GM19395 (cell line): ENCODE data around the gene PCSK2.

Experiments
- ATAC-seq: cut with Tn5 transposase; IDR thresholded peaks from one replicate; pipeline ENCODE4 v1.9.1; 2021; ENCODE audit warnings: mild to moderate bottlenecking, moderate library complexity; ENCODE audit not compliant: unreplicated experiment

PCSK2 gene

DNA sequence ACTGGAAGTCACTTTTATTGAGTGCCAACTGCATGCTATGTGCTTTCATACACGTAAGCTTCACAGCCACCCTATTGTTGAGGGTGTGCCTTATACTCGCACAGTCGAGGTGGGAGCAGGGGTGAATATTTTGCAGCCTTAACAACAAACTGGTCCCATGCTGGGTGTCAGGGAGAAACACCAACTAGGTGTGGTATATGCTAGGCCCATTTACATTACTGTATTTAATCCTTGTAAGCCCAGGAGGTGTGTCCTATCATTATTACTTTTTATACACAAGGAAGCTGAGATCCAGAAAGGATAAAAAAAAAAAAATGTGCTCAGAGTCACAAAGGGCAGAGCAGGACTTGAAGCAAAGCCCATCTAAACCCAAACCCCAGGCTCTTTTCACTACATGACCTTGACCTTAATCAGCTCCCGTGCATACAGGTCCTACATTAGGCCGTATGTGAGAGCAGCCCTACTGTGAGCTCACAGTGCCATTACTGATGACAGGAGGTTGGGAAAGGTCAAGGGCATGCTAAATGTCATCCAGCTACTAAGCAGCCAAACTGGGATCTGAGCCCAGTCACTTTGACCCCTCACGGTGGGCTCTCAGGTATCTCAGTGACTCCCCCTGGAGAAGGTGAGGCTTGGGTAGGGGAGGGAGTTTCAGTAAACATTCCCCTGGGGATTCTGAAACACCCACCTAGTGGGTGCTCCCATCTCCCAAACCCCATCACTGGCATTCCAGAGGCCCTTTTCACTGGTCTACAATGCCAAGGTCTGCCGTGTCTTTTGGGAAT, 242.6 kb downstream of the PCSK2 start:
- no peak for ATAC-seq

DNA sequence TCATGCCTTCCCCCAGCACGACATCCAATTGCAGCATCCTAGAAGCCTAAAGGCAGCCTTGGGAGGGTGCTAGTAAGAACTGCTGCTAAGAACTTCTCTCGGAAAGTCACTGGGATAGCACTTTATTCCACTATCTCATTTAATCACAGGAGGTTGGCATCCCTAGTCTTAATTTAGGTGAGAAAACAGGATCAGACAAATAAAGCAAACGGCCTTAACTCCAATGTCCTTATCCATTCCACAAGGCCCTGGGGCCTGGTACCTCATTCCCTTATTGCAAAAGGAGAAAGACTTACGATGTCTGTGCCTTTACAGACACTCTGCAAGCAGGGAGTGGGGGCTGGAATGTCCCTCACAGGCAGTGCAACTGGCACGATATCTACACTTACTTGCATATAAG, 243.7 kb downstream of the PCSK2 start:
- ATAC-seq: no peak

DNA sequence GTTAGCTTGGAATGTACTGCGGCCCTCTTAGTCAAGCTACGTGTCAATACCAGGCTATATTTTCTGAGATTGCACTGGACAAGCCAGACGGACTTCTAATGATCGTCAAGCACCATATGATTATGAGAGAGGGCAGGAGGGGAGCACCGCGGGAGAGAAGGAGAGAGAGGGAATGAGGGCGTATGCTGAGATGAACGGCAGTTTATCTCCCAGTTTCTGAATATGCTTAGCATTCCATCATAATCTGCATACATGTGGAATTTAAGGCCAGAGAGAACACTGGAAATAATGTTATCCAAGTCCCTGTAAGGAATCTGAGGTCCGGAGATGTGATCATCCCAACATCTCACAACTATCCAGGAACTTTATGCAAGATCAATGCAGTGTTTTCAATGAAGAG, 244.1 kb downstream of the PCSK2 start:
- no peak for ATAC-seq

DNA sequence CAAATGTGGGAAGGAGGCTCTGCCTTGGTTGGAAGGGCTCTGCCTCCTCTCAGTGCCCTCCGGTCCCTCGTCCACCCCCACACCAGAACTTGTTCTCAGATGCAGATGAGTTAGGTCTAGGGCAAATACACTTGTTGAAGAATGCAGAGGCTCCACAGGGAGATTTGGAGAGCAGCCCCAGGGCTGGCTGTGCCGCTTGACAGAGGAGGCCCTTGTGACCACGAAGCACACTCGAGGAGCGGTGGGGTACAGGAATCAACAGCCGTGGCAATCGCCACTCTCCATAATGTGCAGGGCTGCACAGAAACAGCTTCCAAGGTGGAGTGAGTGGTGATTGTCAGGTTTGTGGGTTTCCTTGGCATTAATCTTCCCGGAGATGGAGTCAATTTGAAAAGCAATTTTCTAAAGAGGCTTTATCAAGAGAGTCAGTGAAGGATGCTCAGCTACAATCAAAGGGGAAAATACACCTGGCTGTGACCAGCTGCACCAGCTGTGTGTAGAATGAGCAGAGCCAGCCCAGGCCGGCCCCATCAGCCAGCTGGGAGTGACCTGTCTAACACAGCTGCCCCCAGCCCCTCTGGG, 244.9 kb downstream of the PCSK2 start:
- ATAC-seq: no peak

DNA sequence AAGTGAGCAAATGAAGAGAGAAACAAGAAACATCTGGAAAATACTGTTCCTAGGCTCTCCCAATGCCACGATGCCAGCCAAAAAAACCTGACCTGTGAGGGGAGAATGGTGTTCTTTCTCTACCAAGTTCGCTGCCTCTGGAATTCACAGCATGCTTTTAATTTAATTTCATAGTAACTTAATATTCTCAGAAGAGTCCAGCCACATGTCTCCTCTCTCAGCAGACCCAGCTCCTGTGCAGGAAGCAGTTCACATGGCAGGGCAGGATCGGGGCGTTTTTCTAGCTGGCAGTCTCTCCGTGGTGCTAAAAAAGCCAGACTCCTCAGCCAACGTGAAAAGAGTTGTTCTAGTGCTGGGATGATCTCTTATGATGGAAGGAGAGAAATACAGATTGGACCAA, 246.8 kb downstream of the PCSK2 start:
- ATAC-seq: no peak

DNA sequence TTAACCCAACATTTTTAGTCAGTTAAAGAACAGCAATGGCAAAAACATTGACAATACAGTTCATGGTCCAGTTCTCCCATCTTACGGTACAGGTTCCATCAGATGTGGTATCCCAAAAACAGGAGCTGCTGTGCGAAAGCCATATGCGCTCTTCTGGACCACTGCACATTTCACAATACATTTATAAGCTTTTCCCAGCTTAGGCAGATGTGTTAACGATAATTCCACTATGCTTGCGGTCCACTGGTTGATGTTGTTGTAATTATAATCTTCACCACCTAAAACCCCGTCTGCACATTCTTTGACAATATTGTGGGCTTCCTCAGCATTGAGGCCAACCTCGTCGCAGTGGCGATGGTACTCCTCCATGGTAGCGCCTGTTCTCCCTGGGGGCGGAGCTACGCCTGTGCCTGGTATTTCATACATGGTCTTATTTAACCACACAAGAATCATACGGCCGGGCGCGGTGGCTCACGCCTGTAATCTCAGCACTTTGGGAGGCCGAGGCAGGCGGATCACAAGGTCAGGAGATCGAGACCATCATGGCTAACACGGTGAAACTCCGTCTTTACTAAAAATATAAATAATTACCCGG, 252.3 kb downstream of the PCSK2 start:
- ATAC-seq: no peak

DNA sequence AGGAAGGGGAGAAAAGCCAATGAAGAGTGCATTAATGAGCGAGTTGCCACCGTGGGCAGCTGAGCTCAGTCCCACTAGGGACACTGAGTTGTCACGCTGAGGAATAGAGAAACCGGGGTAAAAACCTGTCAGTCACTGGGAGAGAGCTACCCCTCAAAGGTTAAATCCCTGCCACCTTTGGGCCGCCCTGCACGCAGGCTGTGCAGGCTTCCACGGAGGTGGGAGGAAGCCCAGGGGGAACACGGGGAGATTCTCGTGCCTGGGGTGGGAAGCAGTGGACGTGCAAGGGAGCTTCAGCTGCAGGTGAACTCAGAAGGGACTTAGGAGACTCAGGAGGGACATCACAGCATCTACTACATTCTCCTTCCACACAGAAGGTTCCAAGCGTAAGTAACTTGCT, 253.9 kb downstream of the PCSK2 start:
- no peak for ATAC-seq

DNA sequence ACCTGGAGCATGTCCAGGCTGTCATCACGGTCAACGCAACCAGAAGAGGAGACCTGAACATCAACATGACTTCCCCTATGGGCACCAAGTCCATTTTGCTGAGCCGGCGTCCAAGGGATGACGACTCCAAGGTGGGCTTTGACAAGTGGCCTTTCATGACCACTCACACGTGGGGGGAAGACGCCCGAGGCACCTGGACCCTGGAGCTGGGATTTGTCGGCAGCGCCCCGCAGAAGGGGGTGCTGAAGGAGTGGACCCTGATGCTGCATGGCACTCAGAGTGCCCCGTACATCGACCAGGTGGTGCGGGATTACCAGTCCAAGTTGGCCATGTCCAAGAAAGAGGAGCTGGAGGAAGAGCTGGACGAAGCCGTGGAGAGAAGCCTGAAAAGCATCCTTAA, 254.8 kb downstream of the PCSK2 start:
- no peak for ATAC-seq

DNA sequence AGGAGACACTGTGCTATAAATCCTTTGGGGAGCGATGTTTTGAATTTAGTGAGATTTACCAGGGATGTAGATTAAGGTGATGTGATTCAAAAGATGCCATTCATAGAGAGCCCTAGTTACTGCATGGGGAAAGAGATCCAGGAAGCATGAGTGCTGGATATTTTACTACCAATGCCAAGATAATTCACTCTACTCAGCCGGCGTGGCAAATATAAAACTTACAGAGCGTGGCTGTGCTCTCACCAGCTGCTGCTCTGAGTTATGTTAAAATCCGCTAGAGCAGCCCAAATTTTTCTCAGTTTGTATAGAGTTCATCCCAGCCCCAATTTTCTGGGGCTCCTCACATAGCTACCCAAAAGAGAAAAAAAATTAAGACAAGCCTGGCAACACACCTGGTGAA, 255.7 kb downstream of the PCSK2 start:
- ATAC-seq: no peak

DNA sequence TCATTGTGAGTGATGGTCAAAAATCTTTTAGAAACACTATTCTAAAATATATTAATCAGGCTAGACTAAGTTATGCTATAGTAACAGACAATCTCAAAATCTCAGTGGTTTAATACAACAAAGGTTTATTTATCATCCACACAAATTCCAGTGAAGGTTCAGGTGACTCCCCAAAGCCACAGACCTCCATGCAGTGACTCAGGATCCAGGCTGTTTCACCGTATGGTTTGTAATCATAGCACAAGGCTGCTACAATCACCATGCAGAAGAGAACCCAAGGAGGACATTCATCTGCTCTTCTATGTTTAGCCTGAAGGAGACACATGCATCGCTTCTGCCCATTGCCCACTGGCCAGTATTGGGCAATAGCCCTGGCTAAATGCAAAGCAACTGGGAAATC, 258.2 kb downstream of the PCSK2 start:
- no peak for ATAC-seq

DNA sequence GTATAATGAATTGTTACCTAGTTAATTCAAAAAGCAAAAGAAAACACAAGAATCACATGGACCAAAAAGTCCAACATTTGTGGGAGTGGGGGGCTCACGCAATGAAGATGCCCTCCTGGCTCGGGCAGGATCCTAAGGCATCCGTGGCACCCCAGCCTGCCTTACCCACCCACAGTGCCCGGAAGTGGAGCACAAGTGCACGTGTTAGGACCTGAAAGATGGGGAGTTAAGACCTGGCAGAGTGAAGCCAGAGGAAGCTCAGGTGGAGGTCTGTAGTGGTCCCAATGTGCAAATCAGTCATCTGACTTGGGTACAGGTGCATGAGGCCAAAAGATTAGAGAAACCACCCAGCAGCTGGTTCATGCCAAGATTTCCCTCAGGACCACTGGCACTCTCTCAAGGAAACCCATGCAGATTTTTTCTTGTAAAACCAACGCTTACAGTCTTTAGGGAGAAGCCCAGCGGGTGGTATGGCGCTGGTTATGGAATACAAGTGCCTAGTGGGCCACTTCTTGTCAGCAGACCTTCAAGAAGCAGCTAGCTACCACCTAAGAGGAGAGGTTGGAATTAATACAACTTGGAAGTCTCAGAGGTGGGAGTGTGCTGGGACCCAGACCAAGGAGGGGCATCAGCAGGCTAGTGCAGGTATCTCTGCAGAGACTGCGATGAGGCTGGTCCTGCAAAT, 262.2 kb downstream of the PCSK2 start:
- no peak for ATAC-seq

DNA sequence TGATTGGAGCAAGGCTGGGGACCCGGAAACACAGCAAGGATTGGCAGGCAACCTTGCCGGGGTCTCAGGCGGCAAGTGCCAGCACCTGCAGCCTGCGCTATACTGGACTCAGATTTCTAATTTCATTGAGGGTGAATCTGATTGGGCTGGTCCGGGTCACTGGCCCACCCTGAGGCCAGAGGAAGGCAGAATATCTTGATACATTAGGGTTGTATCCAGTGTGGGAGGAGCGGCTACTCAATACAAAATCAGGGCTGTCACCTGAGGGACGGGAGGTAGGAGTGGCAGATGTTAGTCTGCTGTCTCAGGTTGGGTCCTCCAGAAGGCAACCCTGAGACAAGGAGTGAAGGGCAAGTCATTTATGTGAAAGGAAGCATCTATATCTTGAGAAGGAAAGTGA, 263.7 kb downstream of the PCSK2 start:
- ATAC-seq: no peak

DNA sequence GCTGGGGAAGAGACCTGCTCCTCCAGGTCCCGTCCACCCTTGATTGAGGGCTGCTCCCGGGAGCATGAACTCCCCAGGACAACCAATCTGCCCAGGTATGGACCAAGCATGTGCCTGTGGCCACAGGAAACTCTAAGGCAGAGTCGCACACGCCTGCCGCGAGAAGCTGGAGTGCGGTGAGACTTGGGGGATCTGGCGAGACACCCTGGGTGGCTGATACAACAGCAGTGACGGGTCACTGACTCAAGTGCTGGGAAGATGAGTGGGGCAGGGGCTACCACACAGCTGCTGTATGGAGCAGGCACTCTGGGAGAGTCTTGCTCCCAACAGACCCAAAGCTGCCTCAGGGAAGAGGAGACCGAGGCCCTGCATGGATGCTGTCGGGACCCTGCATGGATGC, 264.2 kb downstream of the PCSK2 start:
- no peak for ATAC-seq

DNA sequence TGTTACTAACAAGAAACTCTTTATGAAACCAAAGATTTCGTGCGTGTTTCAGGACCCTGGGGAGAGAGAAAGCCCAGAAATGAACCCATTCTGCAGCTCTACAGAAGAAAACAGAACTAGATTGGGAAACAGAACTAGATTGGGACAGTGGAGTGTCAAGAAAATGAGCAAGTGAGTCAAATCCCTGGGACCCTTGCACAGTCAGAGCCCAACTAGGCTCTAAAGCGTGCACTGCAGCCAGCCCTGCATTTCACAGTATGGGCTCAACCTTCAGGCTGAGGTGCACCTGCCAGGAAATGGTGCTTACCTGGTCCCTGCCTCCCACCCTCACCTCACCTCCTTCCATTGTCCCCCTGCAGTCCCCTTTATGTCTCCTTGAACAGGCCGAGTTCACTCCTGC, 264.6 kb downstream of the PCSK2 start:
- ATAC-seq: no peak

DNA sequence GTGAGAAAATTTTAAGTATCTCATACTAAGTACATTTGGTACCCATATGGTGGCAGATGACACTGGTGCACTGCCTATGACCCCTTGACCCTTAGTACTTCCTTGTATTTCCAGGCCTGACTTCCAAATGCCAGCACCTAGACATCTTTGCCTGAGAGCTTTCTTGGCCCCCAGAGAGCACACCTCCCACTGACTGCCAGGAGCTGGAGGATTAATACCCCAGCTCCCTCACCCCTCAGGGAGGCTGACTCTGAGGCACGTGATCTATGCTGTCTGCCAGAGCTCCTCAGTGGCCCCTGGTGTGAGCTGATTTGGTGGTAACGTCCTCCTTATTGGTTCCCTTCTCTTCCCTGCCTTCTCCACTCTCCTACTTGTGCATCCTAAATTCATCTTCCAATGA, 266.3 kb downstream of the PCSK2 start:
- no peak for ATAC-seq

DNA sequence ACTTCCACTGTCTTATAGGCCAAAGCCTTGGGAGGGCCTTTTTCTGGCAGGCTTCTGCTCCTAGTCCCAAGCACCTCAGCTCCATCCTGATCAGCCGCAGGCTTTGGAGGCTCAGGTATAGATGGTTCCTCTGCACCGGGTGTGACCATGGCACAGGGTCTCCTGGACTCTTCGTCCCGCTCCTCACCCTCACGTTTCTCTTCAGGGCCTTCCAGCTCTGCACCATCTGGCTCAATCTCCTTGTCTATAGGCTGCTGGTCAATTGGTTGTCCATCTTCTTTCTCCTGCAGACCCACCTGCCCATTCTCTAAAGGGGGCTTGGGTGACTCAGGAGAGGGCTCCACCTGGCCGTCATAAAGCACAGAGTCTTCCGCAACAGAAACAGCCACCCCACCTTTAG, 267.4 kb downstream of the PCSK2 start:
- no peak for ATAC-seq

DNA sequence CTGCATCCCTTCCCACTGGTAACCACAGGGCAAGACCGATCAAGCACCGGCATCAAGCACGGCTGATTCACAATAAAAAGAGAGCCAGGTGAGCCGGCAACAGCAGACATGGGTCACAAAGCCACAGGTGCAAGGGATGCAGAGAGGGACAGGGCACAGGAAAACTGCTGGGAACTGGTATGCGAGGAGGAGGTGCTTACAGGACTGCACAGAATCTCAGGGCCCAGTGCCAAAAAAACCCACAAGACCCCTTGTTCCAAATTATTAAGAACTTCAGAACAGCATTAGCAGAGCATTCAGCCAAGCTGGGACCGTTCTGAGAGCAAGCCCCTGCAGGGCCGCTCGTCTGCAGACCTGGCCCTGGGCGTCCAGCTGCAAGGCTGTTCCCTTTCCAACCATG, 269.0 kb downstream of the PCSK2 start:
- no peak for ATAC-seq

DNA sequence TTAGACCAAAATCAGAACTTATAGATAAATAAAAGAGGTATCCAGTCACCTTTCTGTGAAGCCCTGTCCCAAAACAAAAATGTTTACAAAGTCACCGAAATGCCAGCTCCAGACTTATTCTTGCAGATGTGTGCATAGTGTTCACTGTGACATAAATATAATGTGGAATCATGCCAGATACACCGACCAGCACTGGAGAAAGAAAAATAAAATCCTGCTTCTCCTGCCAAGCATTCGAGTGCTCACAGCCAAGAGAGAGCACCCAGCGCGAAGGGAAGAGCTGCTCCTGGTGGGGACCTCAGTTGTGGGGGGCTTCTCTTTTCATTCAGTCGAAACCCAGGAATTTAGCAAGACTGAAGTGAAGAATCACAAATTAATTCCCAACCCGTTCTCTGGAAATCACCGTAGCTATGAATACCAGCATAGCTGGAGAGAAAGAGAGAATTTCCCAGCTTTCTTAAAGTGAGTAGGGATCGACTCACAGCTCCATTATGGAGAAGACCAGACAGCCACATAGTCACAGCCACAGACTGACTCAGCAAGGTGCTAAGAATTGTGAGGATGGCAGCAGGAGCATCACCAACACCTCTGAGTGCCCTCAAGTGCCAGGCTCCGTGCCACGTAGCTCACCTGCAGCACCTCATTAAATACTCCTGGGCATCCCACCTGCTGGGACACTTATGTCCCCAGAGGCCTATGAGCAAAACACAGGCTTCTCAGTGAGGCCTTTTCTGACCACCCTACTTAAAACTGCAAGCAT, 271.2 kb downstream of the PCSK2 start:
- ATAC-seq: no peak

DNA sequence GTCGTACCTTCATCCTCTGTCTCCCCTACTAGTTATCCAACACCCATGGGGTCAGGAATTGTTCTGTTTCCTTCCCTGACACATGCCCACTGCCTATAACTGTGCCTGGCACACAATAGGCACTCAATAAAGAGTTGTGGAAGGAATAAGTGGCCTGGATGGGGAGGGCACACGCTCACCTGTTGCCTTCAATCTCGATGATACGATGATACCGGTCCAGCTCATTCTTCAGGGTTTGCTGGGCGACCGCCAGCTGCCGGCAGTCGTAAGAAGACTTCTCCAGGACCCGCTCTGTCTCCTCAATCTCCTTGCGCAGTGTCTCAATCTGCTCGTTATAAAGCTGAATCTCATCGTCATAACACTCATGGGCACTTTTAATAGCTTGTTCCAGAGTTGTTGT, 271.8 kb downstream of the PCSK2 start:
- no peak for ATAC-seq

DNA sequence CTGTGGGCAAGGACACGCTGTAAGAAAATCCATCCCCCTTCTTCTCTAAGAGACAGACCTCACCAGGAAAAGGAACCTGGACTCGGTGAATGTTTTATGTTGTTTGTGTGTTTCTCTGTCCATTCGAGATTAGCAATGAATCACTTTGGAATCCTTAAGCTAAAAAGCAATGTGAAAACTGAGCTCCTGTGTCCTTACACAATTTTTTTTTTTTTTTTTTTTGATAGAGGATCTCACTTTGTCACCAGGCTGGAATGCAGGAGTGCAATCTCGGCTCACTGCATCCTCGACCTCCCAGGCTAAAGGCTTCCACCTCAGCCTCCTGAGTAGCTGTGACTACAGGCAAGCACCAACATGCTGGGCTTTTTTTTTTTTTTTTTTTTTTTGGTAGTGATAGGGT, 272.2 kb downstream of the PCSK2 start:
- ATAC-seq: no peak

DNA sequence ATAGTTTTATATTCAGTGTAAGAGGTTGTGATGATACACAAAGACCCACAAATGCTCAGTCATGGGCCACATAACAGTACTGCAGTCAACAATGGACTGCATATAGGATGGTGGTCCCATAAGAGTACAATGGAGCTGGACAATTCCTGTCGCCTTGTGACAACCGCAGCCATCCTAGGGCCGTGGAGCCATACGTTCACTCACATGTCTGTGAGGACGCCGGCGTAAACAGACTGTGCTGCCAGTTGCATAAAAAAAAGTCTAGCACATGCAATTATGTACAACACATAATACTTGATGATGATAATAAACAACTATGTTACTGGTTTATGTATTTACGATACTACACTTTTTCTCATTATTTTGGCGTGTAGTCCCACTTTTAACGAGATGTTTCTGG, 273.4 kb downstream of the PCSK2 start:
- no peak for ATAC-seq
